A549 (cell line): ENCODE results near the gene DEFB132.
"Not testable (repeated sequence)": the region's sequence is repeated elsewhere in the genome, so short reads cannot be mapped to it uniquely, and the experiment has no call there.

Experiments used
- EP300 ChIP-seq, 2 experiments: fragments of >200 bp; sonication (Bioruptor Twin); formaldehyde crosslinking; IDR thresholded peaks; 2 replicates in 1 of 2; 3 replicates in 1 of 2; pipeline ENCODE4 v1.6.1; 2016 to 2017
- MAX ChIP-seq: IDR thresholded peaks from 2 replicates; pipeline ENCODE4 v1.6.1; 2012

- TF ChIP-seq MAX; EP300 (IDR thresholded peaks at IDR 0.05): not testable (repeated sequence)
Measured at GRCh38 chr20:253447-253846, 4.1 kb upstream of the DEFB132 start.
